HepG2 (cell line): ENCODE data around the gene RMRP. TPM values are rescaled to one million over a fixed set of nuclear protein-coding genes. Genes with fewer than 3 reads are reported as not detected.
A peak's percentile ranks its signal among the peaks of the same experiment; 100 is the strongest.

Experiments used
- ARNT ChIP-seq: fragments of 450-650 bp; IDR thresholded peaks from 2 replicates; pipeline ENCODE4 v1.6.1; 2017
- FLYWCH1 ChIP-seq: sonication (generic); formaldehyde crosslinking; IDR thresholded peaks from 2 replicates; pipeline ENCODE4 v1.8.1; 2023; ENCODE audit warnings: mild to moderate bottlenecking, missing genetic modification reagents
- FOSL1 ChIP-seq: sonication (generic); formaldehyde crosslinking; IDR thresholded peaks from 2 replicates; pipeline ENCODE4 v1.9.0; 2021; ENCODE audit warnings: missing genetic modification reagents, borderline replicate concordance
- FOXP1 ChIP-seq, 2 experiments: fragments of 450-650 bp in 1 of 2; IDR thresholded peaks; 2 replicates each; pipeline ENCODE4 v1.6.1; 2017 to 2018; ENCODE audit warnings: antibody characterized with exemption in 1 of 2
- NONO ChIP-seq, 2 experiments: fragments of 450-650 bp in 1 of 2; sonication (generic) in 1 of 2; formaldehyde crosslinking in 1 of 2; IDR thresholded peaks in 1 of 2; conservative IDR thresholded peaks in 1 of 2; 2 replicates each; pipeline versions ENCODE4 v1.6.1 to v1.8.0; 2017 to 2022; ENCODE audit warnings: mild to moderate bottlenecking in 1 of 2, missing genetic modification reagents in 1 of 2, moderate library complexity in 1 of 2
- PRDM10 ChIP-seq: sonication (generic); formaldehyde crosslinking; IDR thresholded peaks from 2 replicates; pipeline ENCODE4 v1.4.0; 2020; ENCODE audit warnings: low read depth, missing genetic modification reagents
- RARG ChIP-seq: sonication (generic); formaldehyde crosslinking; IDR thresholded peaks from 2 replicates; pipeline ENCODE4 v1.4.0; 2020; ENCODE audit warnings: low read depth, mild to moderate bottlenecking, missing genetic modification reagents
- RXRB ChIP-seq: IDR thresholded peaks from 2 replicates; pipeline ENCODE4 v1.6.1; 2016; ENCODE audit warnings: borderline replicate concordance, missing genetic modification reagents, missing compliant biosample characterization
- ZFX ChIP-seq: sonication (generic); formaldehyde crosslinking; IDR thresholded peaks from 2 replicates; pipeline ENCODE4 v1.4.0; 2020; ENCODE audit warnings: mild to moderate bottlenecking, low read depth, missing genetic modification reagents, moderate library complexity
- ZMYM2 ChIP-seq: sonication (generic); formaldehyde crosslinking; IDR thresholded peaks from 2 replicates; pipeline ENCODE4 v1.8.0; 2022; ENCODE audit warnings: mild to moderate bottlenecking, missing genetic modification reagents
- ZNF264 ChIP-seq: sonication (generic); formaldehyde crosslinking; IDR thresholded peaks from 2 replicates; pipeline ENCODE4 v1.4.0; 2020; ENCODE audit warnings: missing genetic modification reagents
- ZNF276 ChIP-seq: sonication (generic); formaldehyde crosslinking; IDR thresholded peaks from 2 replicates; pipeline ENCODE4 v1.4.0; 2020; ENCODE audit warnings: mild to moderate bottlenecking, low read depth, missing genetic modification reagents
- ZNF30 ChIP-seq: sonication (generic); formaldehyde crosslinking; IDR thresholded peaks from 2 replicates; pipeline ENCODE4 v1.5.0; 2020; ENCODE audit warnings: mild to moderate bottlenecking, missing genetic modification reagents
- ZNF562 ChIP-seq: sonication (generic); formaldehyde crosslinking; IDR thresholded peaks from 2 replicates; pipeline ENCODE4 v1.8.0; 2022; ENCODE audit warnings: missing genetic modification reagents, borderline replicate concordance
- polyA plus RNA-seq, 8 experiments: library from polyadenylated mRNA; depleted of rRNA in 3 of 8; stranded (reverse) in 7 of 8; unstranded in 1 of 8; fragments of >200 nt; fragmentation: Illumina TruSeq in 4 of 8; extraction: Trizol in 4 of 8; gene quantifications; 2 replicates each; pipeline versions ENCODE4 v1.2.1 to v1.2.3, GENCODE V29; 2011 to 2016; ENCODE audit warnings: low read depth in 4 of 8, missing spikeins in 1 of 8, mixed read lengths in 1 of 8; ENCODE audit not compliant: insufficient read depth in 1 of 8
- total RNA-seq, 5 experiments: library from RNA; depleted of rRNA; stranded (reverse); fragments of >200 nt; fragmentation: Illumina TruSeq; extraction: Trizol; gene quantifications; 2 replicates each; pipeline ENCODE4 v1.2.3, GENCODE V29; 2016; ENCODE audit warnings: low read depth in 1 of 5
- TF ChIP-seq, protein P1 (sequence below): sonication (generic); formaldehyde crosslinking; IDR thresholded peaks from 2 replicates; pipeline ENCODE4 v1.4.0; 2020; ENCODE audit warnings: missing genetic modification reagents, borderline replicate concordance
- TF ChIP-seq, protein P2 (sequence below): sonication (generic); formaldehyde crosslinking; IDR thresholded peaks from 2 replicates; pipeline ENCODE4 v1.4.0; 2020; ENCODE audit warnings: missing genetic modification reagents, mild to moderate bottlenecking, borderline replicate concordance

RMRP gene
- total and polyA plus RNA-seq, 2 of the 13 experiments (the other 11 are each of a cell fraction or from before 2014, with no cell fraction given), result 51.4 to 4,025 TPM

GRCh38 chr9:35651956-35652828 lies 5.6 kb downstream of the RMRP start (continued):
- TF ChIP-seq ZFX (CRISPR knock-in tag) (0 out of 2 replicates have a peak, but pooled peaks have one; percentile 31), FLYWCH1 (no peak), PRDM10 (CRISPR knock-in tag) (peak; percentile 97), ZNF562 (CRISPR knock-in tag) (no peak), FOSL1 (CRISPR knock-in tag) (peak; percentile 68; the same call in 1 of the 2 replicates), ZNF264 (CRISPR knock-in tag) (no peak), RARG (no peak), ZNF30 (no peak), ZMYM2 (0 out of 2 replicates have a peak, but pooled peaks have one; percentile 48), NONO (IDR thresholded peaks at IDR 0.05) (no peak), NONO (CRISPR knock-in tag; conservative IDR thresholded peaks at IDR 0.05) (no peak), RXRB (peak; percentile 25; the same call in 1 of the 2 replicates), ARNT (no peak), ZNF276 (CRISPR knock-in tag) (no peak), FOXP1 (IDR thresholded peaks at IDR 0.05) (no peak), FOXP1 (CRISPR knock-in tag; IDR thresholded peaks at IDR 0.05) (0 out of 2 replicates have a peak, but pooled peaks have one; percentile 28)
- TF ChIP-seq, protein P1, sequence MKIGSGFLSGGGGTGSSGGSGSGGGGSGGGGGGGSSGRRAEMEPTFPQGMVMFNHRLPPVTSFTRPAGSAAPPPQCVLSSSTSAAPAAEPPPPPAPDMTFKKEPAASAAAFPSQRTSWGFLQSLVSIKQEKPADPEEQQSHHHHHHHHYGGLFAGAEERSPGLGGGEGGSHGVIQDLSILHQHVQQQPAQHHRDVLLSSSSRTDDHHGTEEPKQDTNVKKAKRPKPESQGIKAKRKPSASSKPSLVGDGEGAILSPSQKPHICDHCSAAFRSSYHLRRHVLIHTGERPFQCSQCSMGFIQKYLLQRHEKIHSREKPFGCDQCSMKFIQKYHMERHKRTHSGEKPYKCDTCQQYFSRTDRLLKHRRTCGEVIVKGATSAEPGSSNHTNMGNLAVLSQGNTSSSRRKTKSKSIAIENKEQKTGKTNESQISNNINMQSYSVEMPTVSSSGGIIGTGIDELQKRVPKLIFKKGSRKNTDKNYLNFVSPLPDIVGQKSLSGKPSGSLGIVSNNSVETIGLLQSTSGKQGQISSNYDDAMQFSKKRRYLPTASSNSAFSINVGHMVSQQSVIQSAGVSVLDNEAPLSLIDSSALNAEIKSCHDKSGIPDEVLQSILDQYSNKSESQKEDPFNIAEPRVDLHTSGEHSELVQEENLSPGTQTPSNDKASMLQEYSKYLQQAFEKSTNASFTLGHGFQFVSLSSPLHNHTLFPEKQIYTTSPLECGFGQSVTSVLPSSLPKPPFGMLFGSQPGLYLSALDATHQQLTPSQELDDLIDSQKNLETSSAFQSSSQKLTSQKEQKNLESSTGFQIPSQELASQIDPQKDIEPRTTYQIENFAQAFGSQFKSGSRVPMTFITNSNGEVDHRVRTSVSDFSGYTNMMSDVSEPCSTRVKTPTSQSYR (CRISPR knock-in tag), result no peak
- TF ChIP-seq, protein P2, sequence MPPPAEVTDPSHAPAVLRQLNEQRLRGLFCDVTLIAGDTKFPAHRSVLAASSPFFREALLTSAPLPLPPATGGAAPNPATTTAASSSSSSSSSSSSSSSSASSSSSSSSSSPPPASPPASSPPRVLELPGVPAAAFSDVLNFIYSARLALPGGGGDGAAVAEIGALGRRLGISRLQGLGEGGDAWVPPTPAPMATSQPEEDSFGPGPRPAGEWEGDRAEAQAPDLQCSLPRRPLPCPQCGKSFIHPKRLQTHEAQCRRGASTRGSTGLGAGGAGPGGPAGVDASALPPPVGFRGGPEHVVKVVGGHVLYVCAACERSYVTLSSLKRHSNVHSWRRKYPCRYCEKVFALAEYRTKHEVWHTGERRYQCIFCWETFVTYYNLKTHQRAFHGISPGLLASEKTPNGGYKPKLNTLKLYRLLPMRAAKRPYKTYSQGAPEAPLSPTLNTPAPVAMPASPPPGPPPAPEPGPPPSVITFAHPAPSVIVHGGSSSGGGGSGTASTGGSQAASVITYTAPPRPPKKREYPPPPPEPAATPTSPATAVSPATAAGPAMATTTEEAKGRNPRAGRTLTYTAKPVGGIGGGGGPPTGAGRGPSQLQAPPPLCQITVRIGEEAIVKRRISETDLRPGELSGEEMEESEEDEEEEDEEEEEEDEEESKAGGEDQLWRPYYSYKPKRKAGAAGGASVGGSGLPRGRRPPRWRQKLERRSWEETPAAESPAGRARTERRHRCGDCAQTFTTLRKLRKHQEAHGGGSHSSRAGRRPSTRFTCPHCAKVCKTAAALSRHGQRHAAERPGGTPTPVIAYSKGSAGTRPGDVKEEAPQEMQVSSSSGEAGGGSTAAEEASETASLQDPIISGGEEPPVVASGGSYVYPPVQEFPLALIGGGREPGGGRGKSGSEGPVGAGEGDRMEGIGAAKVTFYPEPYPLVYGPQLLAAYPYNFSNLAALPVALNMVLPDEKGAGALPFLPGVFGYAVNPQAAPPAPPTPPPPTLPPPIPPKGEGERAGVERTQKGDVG (CRISPR knock-in tag), result no peak
